ENCODE measurements around the gene AFAP1. TPM values are rescaled to one million over a fixed set of nuclear protein-coding genes. Genes with fewer than 3 reads are reported as not detected.

AFAP1 gene
- total and polyA plus RNA-seq, 2 of the 8 experiments (the other 6 are each of a cell fraction or from before 2014, with no cell fraction given): 3.6 to 18.2 TPM

DNA sequence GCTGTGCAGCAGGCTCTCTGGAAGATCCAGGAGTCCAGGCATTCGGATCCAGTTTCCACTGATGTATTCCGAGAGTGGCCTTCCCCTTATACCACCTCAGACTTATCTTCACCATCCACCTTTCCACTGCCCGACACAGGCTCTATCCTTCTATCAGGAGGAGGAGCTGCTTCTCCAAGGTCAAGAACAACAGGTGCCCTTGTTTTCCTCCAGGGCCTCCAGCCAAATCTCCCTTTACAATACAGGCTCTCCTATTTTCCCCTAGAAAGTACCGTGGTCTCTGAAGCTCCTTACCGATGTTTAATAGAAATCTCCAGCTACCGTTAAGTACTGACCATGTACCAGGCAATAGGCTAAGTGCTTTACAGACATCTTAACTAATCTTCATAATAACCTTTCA lies 61.3 kb downstream of the AFAP1 start (continued):
- TF ChIP-seq HDAC6 (IDR thresholded peaks at IDR 0.05; ENCODE audit: low read depth, low read length): no peak
- no peak for TF ChIP-seq BCL11A (IDR thresholded peaks at IDR 0.05; ENCODE audit: low read depth in 2 of 2, low read length in 2 of 2)
- TF ChIP-seq EZH2 (IDR thresholded peaks at IDR 0.05; ENCODE audit: low read depth, low read length, severe bottlenecking): no peak
- no peak for TF ChIP-seq SP4 (IDR thresholded peaks at IDR 0.05; ENCODE audit: low read length)
- TF ChIP-seq SP2 (IDR thresholded peaks at IDR 0.05; ENCODE audit: low read length): no peak

Measured in H1 (cell line).